Measurements from ENCODE around the gene CAMTA1.

DNA sequence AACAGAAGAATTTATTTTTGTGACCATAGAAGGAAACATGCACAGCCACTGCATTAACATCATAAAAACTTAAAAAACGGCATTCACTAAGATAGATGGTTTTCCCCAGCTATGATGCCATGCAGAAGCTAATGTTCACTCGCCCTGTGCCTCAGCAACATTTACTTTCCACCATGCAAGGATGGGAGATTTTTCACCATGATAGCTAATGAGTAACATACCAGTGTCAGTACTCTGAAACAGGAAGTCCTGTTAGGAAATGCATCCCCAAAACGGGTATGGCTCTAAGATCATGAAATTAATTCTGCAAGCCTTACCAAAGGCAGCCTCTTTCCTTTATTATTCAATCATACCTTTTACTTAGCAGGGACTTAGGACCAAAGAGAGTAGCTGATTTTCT lies 968.4 kb downstream of the CAMTA1 start:
- TF ChIP-seq FOXA1 (IDR thresholded peaks at IDR 0.05) = no peak
- TF ChIP-seq ELF4 (IDR thresholded peaks at IDR 0.05) = no peak
- no peak for TF ChIP-seq FOXM1 (IDR thresholded peaks at IDR 0.05; ENCODE audit: borderline replicate concordance)
- TF ChIP-seq, protein P1, sequence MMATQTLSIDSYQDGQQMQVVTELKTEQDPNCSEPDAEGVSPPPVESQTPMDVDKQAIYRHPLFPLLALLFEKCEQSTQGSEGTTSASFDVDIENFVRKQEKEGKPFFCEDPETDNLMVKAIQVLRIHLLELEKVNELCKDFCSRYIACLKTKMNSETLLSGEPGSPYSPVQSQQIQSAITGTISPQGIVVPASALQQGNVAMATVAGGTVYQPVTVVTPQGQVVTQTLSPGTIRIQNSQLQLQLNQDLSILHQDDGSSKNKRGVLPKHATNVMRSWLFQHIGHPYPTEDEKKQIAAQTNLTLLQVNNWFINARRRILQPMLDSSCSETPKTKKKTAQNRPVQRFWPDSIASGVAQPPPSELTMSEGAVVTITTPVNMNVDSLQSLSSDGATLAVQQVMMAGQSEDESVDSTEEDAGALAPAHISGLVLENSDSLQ (IDR thresholded peaks at IDR 0.05) = no peak
- TF ChIP-seq CTBP1 (IDR thresholded peaks at IDR 0.05; ENCODE audit: borderline replicate concordance) = no peak
- TF ChIP-seq SUZ12 (IDR thresholded peaks at IDR 0.05) = no peak
- no peak for TF ChIP-seq SP1 (IDR thresholded peaks at IDR 0.05)
